DOHH2 (cell line): ENCODE results near the gene PNLIPRP3.

Experiments
- H3F3A ChIP-seq: fragments of 200-600 bp; sonication (generic), shearing (Covaris generic); 2 replicates; pipeline ENCODE4 v1.6.0; 2016; ENCODE audit warnings: antibody characterized with exemption, mild to moderate bottlenecking; ENCODE audit not compliant: control insufficient read depth, insufficient read depth
- H3K27ac ChIP-seq: fragments of 200-600 bp; sonication (generic); 2 replicates; pipeline ENCODE4 v1.5.1; 2014; ENCODE audit warnings: low read depth, mild to moderate bottlenecking, low read length, moderate library complexity
- H3K27me3 ChIP-seq: fragments of 200-600 bp; sonication (generic); 2 replicates; pipeline ENCODE4 v1.6.1; 2014; ENCODE audit warnings: mild to moderate bottlenecking, low read length, mixed read lengths; ENCODE audit not compliant: control insufficient read depth
- H3K36me3 ChIP-seq: fragments of 200-600 bp; sonication (generic); 2 replicates; pipeline ENCODE4 v1.6.1; 2014; ENCODE audit warnings: mild to moderate bottlenecking, low read length, moderate library complexity, mixed read lengths; ENCODE audit not compliant: control insufficient read depth
- H3K4me1 ChIP-seq: fragments of 200-600 bp; sonication (generic); 2 replicates; pipeline ENCODE4 v1.6.1; 2014; ENCODE audit warnings: mild to moderate bottlenecking, low read length, mixed read lengths; ENCODE audit not compliant: control insufficient read depth
- H3K4me2 ChIP-seq: fragments of 200-600 bp; sonication (generic); 2 replicates; pipeline ENCODE4 v1.6.0; 2014; ENCODE audit warnings: mild to moderate bottlenecking, low read length, moderate library complexity
- H3K4me3 ChIP-seq: fragments of 200-600 bp; sonication (generic); 2 replicates; pipeline ENCODE4 v1.5.1; 2014; ENCODE audit warnings: mild to moderate bottlenecking, low read length, mixed read lengths
- H3K79me2 ChIP-seq: fragments of 200-600 bp; sonication (generic); 2 replicates; pipeline ENCODE4 v1.6.1; 2014; ENCODE audit warnings: mild to moderate bottlenecking, low read length, mixed read lengths; ENCODE audit not compliant: control insufficient read depth
- H3K9me2 ChIP-seq: fragments of 200-600 bp; sonication (generic); replicated peaks from 2 replicates; pipeline ENCODE4 v1.6.1; 2014; ENCODE audit warnings: mild to moderate bottlenecking, low read length, mixed read lengths; ENCODE audit not compliant: control insufficient read depth
- H3K9me3 ChIP-seq: fragments of 200-600 bp; sonication (generic); 2 replicates; pipeline ENCODE4 v1.6.1; 2014; ENCODE audit warnings: antibody characterized with exemption, low read length, mixed read lengths; ENCODE audit not compliant: control insufficient read depth, insufficient read depth
- H4K20me1 ChIP-seq: fragments of 200-600 bp; sonication (generic); 2 replicates; pipeline ENCODE4 v1.6.0; 2014; ENCODE audit warnings: low read depth, mild to moderate bottlenecking, antibody characterized with exemption, low read length, moderate library complexity; ENCODE audit not compliant: control insufficient read depth, insufficient read depth
- EZH2phosphoT487 ChIP-seq: fragments of 200-600 bp; sonication (generic); IDR thresholded peaks from 2 replicates; pipeline ENCODE4 v1.6.1; 2017; ENCODE audit warnings: borderline replicate concordance, mild to moderate bottlenecking, antibody characterized with exemption, low read length, moderate library complexity, mixed read lengths
- TF ChIP-seq, protein P1 (sequence below): fragments of 200-600 bp; sonication (generic); IDR thresholded peaks from one replicate; pipeline ENCODE4 v1.5.1; 2014; ENCODE audit warnings: antibody characterized with exemption, mild to moderate bottlenecking, low read depth, low read length; ENCODE audit not compliant: poor library complexity, severe bottlenecking

Gene PNLIPRP3

DNA sequence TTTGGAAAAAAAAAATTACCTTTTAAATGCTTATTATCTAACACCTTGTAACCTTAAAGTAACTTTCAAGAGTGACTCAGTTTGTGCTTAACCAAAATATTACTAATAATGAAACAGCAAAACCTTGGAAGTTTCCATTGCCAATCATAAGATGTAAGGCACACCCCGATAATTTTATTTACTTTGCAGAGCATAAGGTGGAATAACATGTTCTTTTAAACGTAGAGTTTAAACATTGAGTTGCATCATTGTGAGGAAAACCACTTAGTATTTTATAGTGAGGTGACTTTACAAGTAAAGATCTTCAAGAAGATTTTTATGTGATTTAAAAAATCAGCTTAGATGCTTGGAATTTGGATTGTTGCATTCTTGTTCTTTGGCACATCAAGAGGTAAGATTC lies at the start of gene PNLIPRP3:
TSS of gene PNLIPRP3 (plus strand) at position 177 of the 400 bp plus-strand sequence. CDS start at position 343, 166 bp downstream.
- H3K79me2 ChIP-seq, result no peaks in the 10 kb centered on the region

DNA sequence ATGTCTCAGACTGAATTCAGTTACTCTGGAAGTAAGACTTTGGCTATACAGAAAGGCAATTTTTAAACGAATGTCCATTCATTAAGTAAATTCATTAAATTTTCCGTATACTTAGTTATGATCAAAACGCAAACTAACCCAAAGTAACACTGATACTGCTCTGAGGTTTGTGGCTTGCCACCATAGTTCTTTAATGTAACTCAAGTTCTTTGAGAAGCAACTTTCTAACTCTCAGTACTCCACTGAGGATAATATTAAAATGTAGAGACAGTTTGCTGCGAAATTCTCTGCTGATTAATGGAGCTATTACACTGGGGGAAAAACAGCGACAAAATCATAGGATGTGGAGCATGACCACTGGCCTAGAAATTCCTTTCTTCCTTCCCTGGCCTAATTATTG lies 45.4 kb upstream of the PNLIPRP3 start:
- Histone ChIP-seq H3K36me3 (no peaks in the 10 kb centered on the region), H4K20me1 (no peaks in the 10 kb centered on the region), H3K4me1 (no peaks in the 10 kb centered on the region), H3K4me2 (no peak overlapping the region), H3K9me2 (no peaks in the 10 kb centered on the region), H3F3A (no peaks in the 10 kb centered on the region), H3K27me3 (peaks cover 6% of the 10 kb centered on the region; the same call in 1 of the 2 replicates), H3K9me3 (no peaks in the 10 kb centered on the region), H3K79me2 (no peaks in the 10 kb centered on the region), H3K27ac (no peak overlapping the region), H3K4me3 (no peak overlapping the region)
- TF ChIP-seq, protein P1, sequence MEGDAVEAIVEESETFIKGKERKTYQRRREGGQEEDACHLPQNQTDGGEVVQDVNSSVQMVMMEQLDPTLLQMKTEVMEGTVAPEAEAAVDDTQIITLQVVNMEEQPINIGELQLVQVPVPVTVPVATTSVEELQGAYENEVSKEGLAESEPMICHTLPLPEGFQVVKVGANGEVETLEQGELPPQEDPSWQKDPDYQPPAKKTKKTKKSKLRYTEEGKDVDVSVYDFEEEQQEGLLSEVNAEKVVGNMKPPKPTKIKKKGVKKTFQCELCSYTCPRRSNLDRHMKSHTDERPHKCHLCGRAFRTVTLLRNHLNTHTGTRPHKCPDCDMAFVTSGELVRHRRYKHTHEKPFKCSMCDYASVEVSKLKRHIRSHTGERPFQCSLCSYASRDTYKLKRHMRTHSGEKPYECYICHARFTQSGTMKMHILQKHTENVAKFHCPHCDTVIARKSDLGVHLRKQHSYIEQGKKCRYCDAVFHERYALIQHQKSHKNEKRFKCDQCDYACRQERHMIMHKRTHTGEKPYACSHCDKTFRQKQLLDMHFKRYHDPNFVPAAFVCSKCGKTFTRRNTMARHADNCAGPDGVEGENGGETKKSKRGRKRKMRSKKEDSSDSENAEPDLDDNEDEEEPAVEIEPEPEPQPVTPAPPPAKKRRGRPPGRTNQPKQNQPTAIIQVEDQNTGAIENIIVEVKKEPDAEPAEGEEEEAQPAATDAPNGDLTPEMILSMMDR, result no peak
- no peak for TF ChIP-seq EZH2phosphoT487

More for the DNA sequence above, at the start of gene PNLIPRP3:
- H3F3A ChIP-seq, result no peaks in the 10 kb centered on the region
- TF ChIP-seq EZH2phosphoT487, result no peak
- TF ChIP-seq, protein P1, result no peak
- no peak within 1 kb of the TSS for H3K4me3 ChIP-seq
- no peak within 1 kb of the TSS for H3K27ac ChIP-seq
- H3K4me2 ChIP-seq, result no peak within 1 kb of the TSS
- H4K20me1 ChIP-seq, result no peaks in the 10 kb centered on the region
- H3K27me3 ChIP-seq, result no peaks in the 10 kb centered on the region
- H3K9me3 ChIP-seq, result no peaks in the 10 kb centered on the region
- H3K36me3 ChIP-seq, result no peaks in the 10 kb centered on the region
- H3K9me2 ChIP-seq, result no peaks in the 10 kb centered on the region
- no peaks in the 10 kb centered on the region for H3K4me1 ChIP-seq

DNA sequence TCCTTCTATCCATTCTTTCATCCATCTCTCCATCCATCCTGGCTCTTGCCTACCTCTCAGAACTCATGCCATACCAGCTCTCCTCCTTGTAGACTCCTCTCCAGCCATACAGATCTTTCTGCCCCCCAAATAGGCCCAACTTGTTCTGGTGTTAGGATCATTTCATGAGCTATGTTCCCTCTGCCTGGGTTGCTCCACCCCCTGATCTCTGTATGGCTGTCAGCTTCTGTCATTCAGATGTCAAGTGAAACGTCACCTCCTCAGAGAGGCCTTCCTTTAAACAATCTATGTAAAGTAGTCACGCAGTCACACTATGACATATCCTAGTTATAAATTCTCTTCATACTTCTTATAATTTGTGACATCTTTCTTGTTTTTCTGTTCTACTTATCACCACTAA lies 42.3 kb upstream of the PNLIPRP3 start:
- H3K4me1 ChIP-seq, result no peaks in the 10 kb centered on the region
- H3F3A ChIP-seq, result no peaks in the 10 kb centered on the region
- H3K9me3 ChIP-seq, result no peaks in the 10 kb centered on the region
- no peaks in the 10 kb centered on the region for H3K36me3 ChIP-seq
- peaks cover 6% of the 10 kb centered on the region; the same call in 1 of the 2 replicates for H3K27me3 ChIP-seq
- no peak overlapping the region for H3K4me3 ChIP-seq
- H4K20me1 ChIP-seq, result no peaks in the 10 kb centered on the region
- H3K9me2 ChIP-seq, result no peaks in the 10 kb centered on the region
- TF ChIP-seq, protein P1, result no peak
- TF ChIP-seq EZH2phosphoT487, result no peak
- no peak overlapping the region for H3K27ac ChIP-seq
- H3K4me2 ChIP-seq, result no peak overlapping the region
- no peaks in the 10 kb centered on the region for H3K79me2 ChIP-seq
